Loucy (cell line): ENCODE measurements around the gene SLC12A1.

Experiments used
- CTCF ChIP-seq: fragments of 200-600 bp; sonication (generic); conservative IDR thresholded peaks from 2 replicates; pipeline ENCODE4 v1.5.1; 2014; ENCODE audit warnings: mild to moderate bottlenecking, antibody characterized with exemption, low read length
- EZH2phosphoT487 ChIP-seq: fragments of 200-600 bp; IDR thresholded peaks from 2 replicates; pipeline ENCODE4 v1.6.1; 2018; ENCODE audit warnings: antibody characterized with exemption, mild to moderate bottlenecking, moderate library complexity, borderline replicate concordance

DNA sequence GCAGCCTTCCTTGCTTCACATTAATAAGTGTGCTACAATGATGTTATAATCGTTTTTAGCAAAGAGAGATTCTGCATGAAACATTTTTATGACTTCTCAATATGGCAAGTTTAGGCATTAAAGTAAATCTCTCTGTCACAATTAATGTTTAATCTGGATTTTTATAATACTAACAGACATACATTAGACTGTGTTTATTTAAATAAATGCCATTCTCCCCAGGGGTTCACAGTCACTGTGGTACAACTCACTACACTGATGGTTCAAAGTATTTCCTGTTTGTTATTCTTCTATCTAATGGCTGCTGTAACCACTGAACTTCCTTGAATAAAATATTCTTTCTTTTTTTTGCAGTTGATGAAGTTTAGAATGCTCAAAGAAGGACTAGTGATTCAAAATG lies 59.0 kb downstream of the SLC12A1 start:
- TF ChIP-seq CTCF (no peak), EZH2phosphoT487 (no peak)
